GM23338 (cell line): ENCODE results near the gene HCN3. TPM values are rescaled to one million over a fixed set of nuclear protein-coding genes. Genes with fewer than 3 reads are reported as not detected.

Experiments
- ATAC-seq: fragments of 200-7000 bp; cut with Tn5 transposase; 3 replicates; pipeline ENCODE4 v1.9.1; 2020
- DNase-seq: peaks from one replicate; pipeline ENCODE4 v3.0.0-alpha.2; 2015; ENCODE audit warnings: low spot score
- H2AFZ ChIP-seq: fragments of 200-600 bp; sonication (generic); 2 replicates; pipeline ENCODE4 v1.8.0; 2016; ENCODE audit warnings: antibody characterized with exemption, mild to moderate bottlenecking, moderate library complexity
- H3F3A ChIP-seq: fragments of 200-600 bp; sonication (generic); replicated peaks from 2 replicates; pipeline ENCODE4 v1.8.0; 2017; ENCODE audit warnings: antibody characterized with exemption, mixed run types, low read depth
- H3K27ac ChIP-seq: fragments of 200-600 bp; sonication (generic); 2 replicates; pipeline ENCODE4 v1.6.1; 2016; ENCODE audit warnings: low read depth
- H3K27me3 ChIP-seq: fragments of 200-600 bp; sonication (generic); 2 replicates; pipeline ENCODE4 v1.8.0; 2016; ENCODE audit warnings: mild to moderate bottlenecking, mixed run types, moderate library complexity; ENCODE audit not compliant: insufficient read depth
- H3K36me3 ChIP-seq: fragments of 200-600 bp; sonication (generic); 2 replicates; pipeline ENCODE4 v1.8.0; 2016; ENCODE audit warnings: mild to moderate bottlenecking; ENCODE audit not compliant: insufficient read depth
- H3K4me1 ChIP-seq: fragments of 200-600 bp; sonication (generic); 2 replicates; pipeline ENCODE4 v1.8.0; 2016; ENCODE audit warnings: mild to moderate bottlenecking, moderate library complexity; ENCODE audit not compliant: insufficient read depth
- H3K4me2 ChIP-seq: fragments of 200-600 bp; sonication (generic); 2 replicates; pipeline ENCODE4 v1.7.1; 2017; ENCODE audit warnings: mixed run types
- H3K4me3 ChIP-seq: fragments of 200-600 bp; sonication (generic); 2 replicates; pipeline ENCODE4 v1.6.1; 2016; ENCODE audit warnings: mixed run types
- H3K79me2 ChIP-seq: fragments of 200-600 bp; sonication (generic); replicated peaks from 2 replicates; pipeline ENCODE4 v1.8.0; 2017; ENCODE audit warnings: mild to moderate bottlenecking; ENCODE audit not compliant: insufficient read depth
- H3K9me2 ChIP-seq: fragments of 200-600 bp; sonication (generic); 2 replicates; pipeline ENCODE4 v1.8.0; 2017; ENCODE audit not compliant: insufficient read depth
- H4K20me1 ChIP-seq: fragments of 200-600 bp; sonication (generic); replicated peaks from 2 replicates; pipeline ENCODE4 v1.8.0; 2017; ENCODE audit warnings: mild to moderate bottlenecking; ENCODE audit not compliant: insufficient read depth
- H3K27ac Mint-ChIP-seq: 2 replicates; pipeline ENCODE4 v1.8.0; 2020; ENCODE audit warnings: inconsistent platforms, mild to moderate bottlenecking, moderate library complexity, mixed read lengths
- H3K27me3 Mint-ChIP-seq: 3 replicates; pipeline ENCODE4 v1.8.0; 2022; ENCODE audit warnings: low read depth, mild to moderate bottlenecking, moderate library complexity, mixed read lengths, inconsistent platforms; ENCODE audit not compliant: insufficient read depth, poor library complexity
- H3K36me3 Mint-ChIP-seq: 3 replicates; pipeline ENCODE4 v1.8.0; 2021; ENCODE audit warnings: low read depth, mild to moderate bottlenecking, inconsistent platforms, moderate library complexity, mixed read lengths
- H3K4me1 Mint-ChIP-seq: 3 replicates; pipeline ENCODE4 v1.8.0; 2020; ENCODE audit warnings: mild to moderate bottlenecking, inconsistent platforms, mixed read lengths
- H3K4me3 Mint-ChIP-seq: 3 replicates; pipeline ENCODE4 v1.8.0; 2021; ENCODE audit warnings: moderate library complexity, mild to moderate bottlenecking, inconsistent platforms, mixed read lengths
- H3K9me3 Mint-ChIP-seq: 3 replicates; pipeline ENCODE4 v1.8.0; 2020; ENCODE audit warnings: moderate library complexity, mild to moderate bottlenecking, inconsistent platforms, mixed read lengths
- CREB1 ChIP-seq: fragments of 250-450 bp; sonication (Bioruptor Pico); IDR thresholded peaks from 2 replicates; pipeline ENCODE4 v1.5.0; 2020; ENCODE audit warnings: low read depth, mild to moderate bottlenecking, moderate library complexity
- CTCF ChIP-seq, 2 experiments: fragments of 200-600 bp in 1 of 2; sonication (generic) in 1 of 2; conservative IDR thresholded peaks; 2 replicates each; pipeline versions ENCODE4 v1.5.1 to v1.6.1; 2016 to 2017; ENCODE audit warnings: antibody characterized with exemption in 2 of 2, low read depth in 2 of 2, mild to moderate bottlenecking in 2 of 2, moderate library complexity in 1 of 2
- EZH2 ChIP-seq: fragments of 200-600 bp; sonication (generic); IDR thresholded peaks from one replicate; pipeline ENCODE4 v1.8.0; 2017; ENCODE audit warnings: antibody characterized with exemption, mild to moderate bottlenecking, low read depth; ENCODE audit not compliant: unreplicated experiment
- EZH2phosphoT487 ChIP-seq: fragments of 200-600 bp; sonication (generic); IDR thresholded peaks from one replicate; pipeline ENCODE4 v1.8.1; 2018; ENCODE audit warnings: antibody characterized with exemption; ENCODE audit not compliant: unreplicated experiment
- JUNB ChIP-seq: IDR thresholded peaks from one replicate; pipeline ENCODE4 v1.6.1; 2016; ENCODE audit warnings: antibody characterized with exemption; ENCODE audit not compliant: unreplicated experiment
- NANOG ChIP-seq: IDR thresholded peaks from 2 replicates; pipeline ENCODE4 v1.6.1; 2016; ENCODE audit warnings: antibody characterized with exemption, borderline replicate concordance
- POLR2AphosphoS5 ChIP-seq: IDR thresholded peaks from 2 replicates; pipeline ENCODE4 v1.6.1; 2016; ENCODE audit warnings: antibody characterized with exemption, low read depth
- STAT1 ChIP-seq: IDR thresholded peaks from one replicate; pipeline ENCODE4 v1.6.1; 2016; ENCODE audit warnings: antibody characterized with exemption; ENCODE audit not compliant: unreplicated experiment
- ZNF114 ChIP-seq: fragments of 250-450 bp; sonication (Bioruptor Pico); IDR thresholded peaks from 2 replicates; pipeline ENCODE4 v1.5.0; 2020; ENCODE audit warnings: mild to moderate bottlenecking, moderate library complexity
- ZNF331 ChIP-seq: fragments of 250-450 bp; sonication (Bioruptor Pico); IDR thresholded peaks from 2 replicates; pipeline ENCODE4 v1.5.0; 2020; ENCODE audit warnings: low read depth, mild to moderate bottlenecking, moderate library complexity
- ZNF462 ChIP-seq: fragments of 250-450 bp; sonication (Bioruptor Pico); IDR thresholded peaks from 2 replicates; pipeline ENCODE4 v1.5.0; 2020; ENCODE audit warnings: mild to moderate bottlenecking, moderate library complexity
- polyA plus RNA-seq: library from polyadenylated mRNA; unstranded; fragments of >200 nt; fragmentation: Nextera tagmentation; extraction: Ambion mirVana; gene quantifications from 2 replicates; pipeline ENCODE4 v1.2.1, GENCODE V29; 2016
- total RNA-seq: library from RNA; depleted of rRNA; stranded (reverse); fragments of >200 nt; shearing (Covaris generic); gene quantifications from 2 replicates; pipeline ENCODE4 v1.2.3, GENCODE V29; 2014
- TF ChIP-seq, protein P1 (sequence below): IDR thresholded peaks from 2 replicates; pipeline ENCODE4 v1.6.1; 2016; ENCODE audit warnings: antibody characterized with exemption
- TF ChIP-seq, protein P2 (sequence below): IDR thresholded peaks from one replicate; pipeline ENCODE4 v1.6.1; 2018; ENCODE audit warnings: antibody characterized with exemption; ENCODE audit not compliant: unreplicated experiment

Gene HCN3
- total and polyA plus RNA-seq, 2 experiments from 2014 or later: 3.4 to 4.9 TPM

- peaks cover 79% of the 10 kb centered on the region for H3K36me3 ChIP-seq
- DNase-seq: no peak
- no peak for TF ChIP-seq STAT1
- TF ChIP-seq ZNF114: no peak
- TF ChIP-seq, protein P1, sequence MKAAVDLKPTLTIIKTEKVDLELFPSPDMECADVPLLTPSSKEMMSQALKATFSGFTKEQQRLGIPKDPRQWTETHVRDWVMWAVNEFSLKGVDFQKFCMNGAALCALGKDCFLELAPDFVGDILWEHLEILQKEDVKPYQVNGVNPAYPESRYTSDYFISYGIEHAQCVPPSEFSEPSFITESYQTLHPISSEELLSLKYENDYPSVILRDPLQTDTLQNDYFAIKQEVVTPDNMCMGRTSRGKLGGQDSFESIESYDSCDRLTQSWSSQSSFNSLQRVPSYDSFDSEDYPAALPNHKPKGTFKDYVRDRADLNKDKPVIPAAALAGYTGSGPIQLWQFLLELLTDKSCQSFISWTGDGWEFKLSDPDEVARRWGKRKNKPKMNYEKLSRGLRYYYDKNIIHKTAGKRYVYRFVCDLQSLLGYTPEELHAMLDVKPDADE: no peak
- no peak for TF ChIP-seq CTCF (conservative IDR thresholded peaks at IDR 0.05; ENCODE audit: low read depth in 2 of 2)
- TF ChIP-seq ZNF462 (CRISPR knock-in tag): no peak
- TF ChIP-seq CREB1: no peak
- TF ChIP-seq NANOG: no peak
- TF ChIP-seq, protein P2, sequence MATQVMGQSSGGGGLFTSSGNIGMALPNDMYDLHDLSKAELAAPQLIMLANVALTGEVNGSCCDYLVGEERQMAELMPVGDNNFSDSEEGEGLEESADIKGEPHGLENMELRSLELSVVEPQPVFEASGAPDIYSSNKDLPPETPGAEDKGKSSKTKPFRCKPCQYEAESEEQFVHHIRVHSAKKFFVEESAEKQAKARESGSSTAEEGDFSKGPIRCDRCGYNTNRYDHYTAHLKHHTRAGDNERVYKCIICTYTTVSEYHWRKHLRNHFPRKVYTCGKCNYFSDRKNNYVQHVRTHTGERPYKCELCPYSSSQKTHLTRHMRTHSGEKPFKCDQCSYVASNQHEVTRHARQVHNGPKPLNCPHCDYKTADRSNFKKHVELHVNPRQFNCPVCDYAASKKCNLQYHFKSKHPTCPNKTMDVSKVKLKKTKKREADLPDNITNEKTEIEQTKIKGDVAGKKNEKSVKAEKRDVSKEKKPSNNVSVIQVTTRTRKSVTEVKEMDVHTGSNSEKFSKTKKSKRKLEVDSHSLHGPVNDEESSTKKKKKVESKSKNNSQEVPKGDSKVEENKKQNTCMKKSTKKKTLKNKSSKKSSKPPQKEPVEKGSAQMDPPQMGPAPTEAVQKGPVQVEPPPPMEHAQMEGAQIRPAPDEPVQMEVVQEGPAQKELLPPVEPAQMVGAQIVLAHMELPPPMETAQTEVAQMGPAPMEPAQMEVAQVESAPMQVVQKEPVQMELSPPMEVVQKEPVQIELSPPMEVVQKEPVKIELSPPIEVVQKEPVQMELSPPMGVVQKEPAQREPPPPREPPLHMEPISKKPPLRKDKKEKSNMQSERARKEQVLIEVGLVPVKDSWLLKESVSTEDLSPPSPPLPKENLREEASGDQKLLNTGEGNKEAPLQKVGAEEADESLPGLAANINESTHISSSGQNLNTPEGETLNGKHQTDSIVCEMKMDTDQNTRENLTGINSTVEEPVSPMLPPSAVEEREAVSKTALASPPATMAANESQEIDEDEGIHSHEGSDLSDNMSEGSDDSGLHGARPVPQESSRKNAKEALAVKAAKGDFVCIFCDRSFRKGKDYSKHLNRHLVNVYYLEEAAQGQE: no peak
- TF ChIP-seq POLR2AphosphoS5: no peak
- TF ChIP-seq ZNF331 (CRISPR knock-in tag): no peak
- no peak for TF ChIP-seq JUNB
- no peak for TF ChIP-seq EZH2
- TF ChIP-seq EZH2phosphoT487: no peak
- peaks cover 28% of the 10 kb centered on the region for H3K79me2 ChIP-seq
- peaks cover 29% of the 10 kb centered on the region for H4K20me1 ChIP-seq
- H3K27ac Mint-ChIP-seq: no peak overlapping the region
- peaks cover 13% of the 10 kb centered on the region; the same call in 2 of the 3 replicates for H3K4me1 Mint-ChIP-seq
- ATAC-seq: no peak
- no peaks in the 10 kb centered on the region for H3K27me3 ChIP-seq
- H3K4me2 ChIP-seq: no peak overlapping the region
- 0 out of 3 replicates have a peak, but pooled peaks cover under 1% of the 10 kb centered on the region for H3K9me3 Mint-ChIP-seq
- no peak overlapping the region for H3K4me3 ChIP-seq
- H3K36me3 Mint-ChIP-seq: peaks cover 96% of the 10 kb centered on the region
- no peaks in the 10 kb centered on the region for H3K9me2 ChIP-seq
- peaks cover 78% of the 10 kb centered on the region for H3F3A ChIP-seq
- no peak overlapping the region for H3K4me3 Mint-ChIP-seq
- peaks cover 15% of the 10 kb centered on the region for H3K27me3 Mint-ChIP-seq
- H3K27ac ChIP-seq: no peak overlapping the region
- peaks cover 8% of the 10 kb centered on the region for H3K4me1 ChIP-seq
- H2AFZ ChIP-seq: no peak overlapping the region
These were observed 9.9 kb upstream of the HCN3 start for GRCh38 chr1:155267373-155267772.
